Measurements from ENCODE around the gene SH3BP2.
A peak's percentile ranks its signal among the peaks of the same experiment; 100 is the strongest.

SH3BP2 gene

DNA sequence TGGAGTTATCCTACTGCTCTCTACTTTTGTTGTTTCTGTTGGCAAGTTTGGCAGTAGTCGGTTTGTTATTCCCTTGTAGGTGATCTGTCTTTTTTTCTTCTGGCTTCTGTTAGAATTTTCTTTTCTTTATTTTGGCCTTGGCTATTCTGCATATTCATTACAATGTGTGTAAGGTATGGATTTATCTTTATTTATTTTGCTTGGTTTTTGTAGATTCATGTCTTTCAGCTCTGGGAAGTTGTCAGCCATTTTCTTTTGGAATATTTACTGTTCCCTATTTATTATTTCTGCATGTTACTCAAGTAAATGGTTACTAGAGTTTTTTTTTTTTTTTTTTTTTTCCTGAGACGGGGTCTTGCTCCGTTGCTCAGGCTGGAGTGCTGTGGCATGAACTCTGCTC is 63.4 kb downstream of the SH3BP2 start:
- TF ChIP-seq, protein P1, sequence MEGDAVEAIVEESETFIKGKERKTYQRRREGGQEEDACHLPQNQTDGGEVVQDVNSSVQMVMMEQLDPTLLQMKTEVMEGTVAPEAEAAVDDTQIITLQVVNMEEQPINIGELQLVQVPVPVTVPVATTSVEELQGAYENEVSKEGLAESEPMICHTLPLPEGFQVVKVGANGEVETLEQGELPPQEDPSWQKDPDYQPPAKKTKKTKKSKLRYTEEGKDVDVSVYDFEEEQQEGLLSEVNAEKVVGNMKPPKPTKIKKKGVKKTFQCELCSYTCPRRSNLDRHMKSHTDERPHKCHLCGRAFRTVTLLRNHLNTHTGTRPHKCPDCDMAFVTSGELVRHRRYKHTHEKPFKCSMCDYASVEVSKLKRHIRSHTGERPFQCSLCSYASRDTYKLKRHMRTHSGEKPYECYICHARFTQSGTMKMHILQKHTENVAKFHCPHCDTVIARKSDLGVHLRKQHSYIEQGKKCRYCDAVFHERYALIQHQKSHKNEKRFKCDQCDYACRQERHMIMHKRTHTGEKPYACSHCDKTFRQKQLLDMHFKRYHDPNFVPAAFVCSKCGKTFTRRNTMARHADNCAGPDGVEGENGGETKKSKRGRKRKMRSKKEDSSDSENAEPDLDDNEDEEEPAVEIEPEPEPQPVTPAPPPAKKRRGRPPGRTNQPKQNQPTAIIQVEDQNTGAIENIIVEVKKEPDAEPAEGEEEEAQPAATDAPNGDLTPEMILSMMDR (IDR thresholded peaks at IDR 0.05; ENCODE audit: insufficient read depth, low read depth, low read length, missing control alignments), result no peak
- H3K4me3 ChIP-seq (ENCODE audit: low read depth, low read length), result no peak overlapping the region
- DNase-seq (ENCODE audit: low read depth), result no peak

DNA sequence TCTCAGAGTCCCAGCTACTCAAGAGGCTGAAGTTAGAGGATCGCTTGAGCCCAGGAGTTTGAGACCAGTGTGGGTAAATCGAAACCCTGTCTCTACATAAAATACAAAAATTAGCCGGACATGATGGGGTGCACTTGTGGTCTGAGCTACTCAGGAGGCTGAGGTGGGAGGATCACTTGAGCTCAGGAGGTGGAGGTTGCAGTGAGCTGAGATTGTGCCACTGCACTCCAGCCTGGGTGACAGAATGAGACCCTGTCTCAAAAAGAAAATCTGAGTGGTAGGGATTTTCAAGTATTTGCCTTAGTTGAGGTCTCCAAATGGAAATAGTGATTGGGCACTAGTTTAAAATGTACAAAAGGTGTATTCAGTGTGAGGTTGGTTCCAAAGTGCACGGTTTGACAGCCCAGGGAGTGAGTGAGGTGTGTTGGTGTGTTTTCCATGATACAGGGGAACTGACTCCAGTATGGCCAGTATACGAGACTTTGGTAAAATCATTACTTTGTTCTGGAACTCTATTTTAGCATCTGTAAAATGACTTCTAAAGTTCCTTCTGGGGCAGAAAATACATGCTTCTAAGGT is 64.6 kb downstream of the SH3BP2 start:
- no peak for DNase-seq (ENCODE audit: low read depth)
- TF ChIP-seq, protein P1 (IDR thresholded peaks at IDR 0.05; ENCODE audit: insufficient read depth, low read depth, low read length, missing control alignments), result no peak
- no peak overlapping the region for H3K4me3 ChIP-seq (ENCODE audit: low read depth, low read length)

DNA sequence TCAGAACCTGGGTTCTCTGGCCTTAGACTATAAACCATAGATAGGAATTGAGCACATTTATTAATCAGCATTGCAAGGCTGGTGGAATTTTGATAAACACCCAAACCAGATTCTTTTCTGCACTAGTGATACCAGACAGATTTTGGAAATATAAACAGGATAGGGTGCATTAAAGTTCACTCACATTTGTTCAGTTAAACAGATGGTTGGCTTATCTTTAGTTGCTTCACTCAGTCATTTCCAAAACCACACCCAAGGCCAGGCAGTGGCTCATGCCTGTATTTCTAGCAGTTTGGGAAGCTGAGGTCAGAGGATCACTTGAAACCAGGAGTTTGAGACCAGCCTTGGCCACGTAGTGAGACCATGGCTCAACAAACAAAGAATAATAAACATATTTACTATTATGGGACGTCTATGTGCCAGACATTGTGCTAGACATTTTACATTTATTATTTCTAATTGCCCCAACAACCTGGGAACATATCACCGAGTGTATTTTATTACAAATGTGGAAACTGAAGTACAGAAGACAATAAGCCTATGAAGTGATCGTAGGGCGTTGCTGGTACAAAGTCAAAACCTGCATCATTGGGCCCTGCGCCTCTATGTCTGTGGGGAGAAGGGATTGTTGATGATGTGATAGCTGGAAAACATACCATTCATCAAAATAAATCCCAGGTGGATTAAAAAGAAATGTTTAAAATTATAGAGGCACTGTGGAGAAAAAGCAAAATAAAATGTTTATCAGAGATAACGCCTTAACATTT is 65.7 kb downstream of the SH3BP2 start:
- no peak for DNase-seq (ENCODE audit: low read depth)
- TF ChIP-seq, protein P1 (IDR thresholded peaks at IDR 0.05; ENCODE audit: insufficient read depth, low read depth, low read length, missing control alignments), result no peak
- H3K4me3 ChIP-seq (ENCODE audit: low read depth, low read length), result no peak overlapping the region

DNA sequence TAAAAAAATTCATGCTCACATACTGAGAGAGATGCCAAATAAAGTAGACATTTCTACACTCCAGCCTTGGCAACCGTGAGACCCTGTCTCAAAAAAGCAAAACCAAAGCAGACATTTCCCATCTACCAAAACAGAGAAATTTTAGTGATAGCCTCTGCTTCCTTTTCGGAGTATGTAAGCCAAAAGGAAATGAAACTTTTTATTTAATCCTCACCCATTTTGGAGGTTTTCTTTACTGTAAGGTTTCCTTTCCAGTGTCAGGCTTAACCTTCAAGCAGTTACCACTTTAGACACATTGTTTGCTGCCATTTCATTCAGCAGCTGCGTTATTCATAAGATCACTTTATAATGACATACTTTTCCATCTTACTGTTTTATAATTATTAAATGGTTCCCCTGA is 66.6 kb downstream of the SH3BP2 start:
- TF ChIP-seq, protein P1 (IDR thresholded peaks at IDR 0.05; ENCODE audit: insufficient read depth, low read depth, low read length, missing control alignments), result no peak
- no peak for DNase-seq (ENCODE audit: low read depth)
- H3K4me3 ChIP-seq (ENCODE audit: low read depth, low read length), result no peak overlapping the region

DNA sequence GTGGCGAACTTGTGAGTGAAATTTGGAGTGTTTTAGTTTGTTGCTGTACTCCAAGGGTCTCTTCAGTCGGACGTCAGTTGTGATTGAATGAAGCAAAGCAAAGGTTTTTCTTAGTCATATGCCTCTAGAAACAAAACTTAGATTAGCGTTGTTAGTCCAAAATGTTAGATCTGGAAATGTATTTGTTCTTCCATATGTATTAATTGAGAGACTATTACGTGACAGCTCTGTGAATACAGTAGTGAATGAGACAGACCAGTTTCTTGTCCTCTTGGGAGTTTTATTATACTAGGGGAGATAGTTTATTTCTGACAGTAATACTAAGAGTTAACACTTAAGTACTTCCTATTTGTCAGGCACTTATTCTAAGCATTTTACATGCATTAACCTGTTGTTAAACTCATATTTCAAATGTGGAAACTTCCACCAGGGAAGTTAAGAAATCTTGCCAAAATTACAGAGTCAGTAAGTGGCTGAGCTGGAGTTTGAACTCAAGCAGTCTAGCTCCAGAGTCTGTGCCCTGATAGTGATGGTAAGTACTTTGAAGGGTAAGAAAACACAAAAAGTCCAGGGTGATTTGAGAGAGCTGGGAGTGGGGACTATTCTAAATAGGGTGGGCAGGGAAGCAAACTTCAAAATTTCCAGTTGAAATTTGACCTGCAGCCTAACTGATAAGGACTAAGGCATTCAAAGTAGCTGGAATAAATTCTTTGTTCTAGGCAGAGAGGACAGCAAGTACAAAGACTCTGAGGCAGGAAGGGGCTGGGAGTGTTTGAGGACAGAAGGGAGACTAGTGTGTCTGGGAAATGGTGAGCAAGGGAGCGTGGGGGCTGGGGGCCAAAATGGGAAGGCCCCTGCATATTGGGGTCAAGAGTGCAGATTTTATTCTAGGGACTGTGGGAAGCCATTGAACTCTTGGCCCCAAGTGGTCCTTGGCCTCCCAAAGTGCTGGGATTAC is 67.8 kb downstream of the SH3BP2 start:
- DNase-seq (ENCODE audit: low read depth), result no peak
- no peak overlapping the region for H3K4me3 ChIP-seq (ENCODE audit: low read depth, low read length)
- TF ChIP-seq, protein P1 (IDR thresholded peaks at IDR 0.05; ENCODE audit: insufficient read depth, low read depth, low read length, missing control alignments), result no peak

DNA sequence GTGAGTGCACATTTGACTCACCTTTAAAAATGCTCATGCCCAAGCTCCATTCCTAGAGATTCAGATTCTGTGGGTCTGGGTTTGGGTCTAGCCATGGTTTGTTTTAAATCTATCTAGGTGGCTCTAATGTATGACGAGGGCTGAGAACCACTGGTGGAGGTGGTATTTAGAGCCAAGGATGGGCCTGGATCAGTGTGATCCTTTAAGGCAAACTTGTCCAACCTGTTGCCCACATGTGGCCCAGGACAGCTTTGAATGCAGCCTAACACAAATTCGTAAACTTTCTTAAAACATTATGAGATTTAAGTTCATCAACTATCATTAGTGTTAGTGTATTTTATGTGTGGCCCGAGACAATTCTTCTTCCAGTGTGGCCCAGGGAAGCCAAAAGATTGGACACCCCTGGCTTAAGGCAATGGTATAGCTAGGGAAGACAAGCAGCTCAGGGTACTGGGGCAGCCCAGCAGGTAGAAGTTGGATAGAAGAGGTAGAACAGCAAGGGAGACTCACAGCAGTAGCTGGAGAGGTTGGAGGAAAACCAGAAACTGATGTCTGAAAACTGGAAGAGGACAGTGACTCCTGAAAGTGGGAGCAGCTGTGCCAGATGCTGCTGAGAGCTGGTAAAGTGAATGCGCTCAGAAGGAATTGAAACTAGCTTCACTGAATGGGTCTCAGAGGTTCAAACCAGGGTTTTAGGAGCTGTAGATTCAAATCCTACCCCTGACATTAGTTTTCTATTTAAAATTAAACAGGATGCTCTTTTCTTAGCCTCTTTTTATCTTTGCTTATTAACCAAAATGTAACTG is 68.9 kb downstream of the SH3BP2 start:
- TF ChIP-seq, protein P1 (IDR thresholded peaks at IDR 0.05; ENCODE audit: insufficient read depth, low read depth, low read length, missing control alignments), result no peak
- DNase-seq (ENCODE audit: low read depth), result peak; percentile 53
- H3K4me3 ChIP-seq (ENCODE audit: low read depth, low read length), result no peak overlapping the region
